ENCODE results near the gene PRPF40B.

Gene PRPF40B

GRCh38 chr12:49623142-49623904 lies at the start of gene PRPF40B:
Gene PRPF40B (plus strand): TSS chr12:49623561. CDS start chr12:49623591, 30 bp downstream.
- peak within 1 kb of the TSS; percentile 80 for H3K4me3 Mint-ChIP-seq
- H3K36me3 Mint-ChIP-seq (ENCODE audit: low read depth): no peaks in the 10 kb centered on the region
- H3K4me1 Mint-ChIP-seq (ENCODE audit: low read depth): peaks cover 34% of the 10 kb centered on the region
- peak; percentile 89 for DNase-seq
- peaks cover 7% of the 10 kb centered on the region for H3K27me3 Mint-ChIP-seq
- peak within 1 kb of the TSS; percentile 94 for H3K27ac Mint-ChIP-seq
- H3K9me3 Mint-ChIP-seq: no peaks in the 10 kb centered on the region

GRCh38 chr12:49577589-49578315 lies 45.6 kb upstream of the PRPF40B start:
- DNase-seq: no peak
- no peaks in the 10 kb centered on the region for H3K9me3 Mint-ChIP-seq
- no peaks in the 10 kb centered on the region for H3K27me3 Mint-ChIP-seq
- H3K4me3 Mint-ChIP-seq: no peak overlapping the region
- peaks cover 21% of the 10 kb centered on the region for H3K4me1 Mint-ChIP-seq (ENCODE audit: low read depth)
- peaks cover 51% of the 10 kb centered on the region for H3K36me3 Mint-ChIP-seq (ENCODE audit: low read depth)
- H3K27ac Mint-ChIP-seq: no peak overlapping the region

- peaks cover 21% of the 10 kb centered on the region for H3K4me1 Mint-ChIP-seq (ENCODE audit: low read depth)
- H3K9me3 Mint-ChIP-seq: no peaks in the 10 kb centered on the region
- H3K4me3 Mint-ChIP-seq: no peak overlapping the region
- H3K27me3 Mint-ChIP-seq: no peaks in the 10 kb centered on the region
- no peak overlapping the region for H3K27ac Mint-ChIP-seq
- DNase-seq: no peak
- H3K36me3 Mint-ChIP-seq (ENCODE audit: low read depth): peaks cover 53% of the 10 kb centered on the region
Measured at GRCh38 chr12:49578471-49579112, 44.8 kb upstream of the PRPF40B start.

GRCh38 chr12:49580572-49581535 lies 42.5 kb upstream of the PRPF40B start:
- Mint-ChIP-seq H3K27ac (peak overlapping the region; percentile 42), H3K4me1 (ENCODE audit: low read depth) (peaks cover 21% of the 10 kb centered on the region), H3K9me3 (no peaks in the 10 kb centered on the region), H3K36me3 (ENCODE audit: low read depth) (peaks cover 52% of the 10 kb centered on the region), H3K27me3 (no peaks in the 10 kb centered on the region), H3K4me3 (no peak overlapping the region)
- peak; percentile 58 for DNase-seq

GRCh38 chr12:49582201-49582600 lies 41.2 kb upstream of the PRPF40B start:
- Mint-ChIP-seq H3K27me3 (no peaks in the 10 kb centered on the region), H3K27ac (peak overlapping the region; percentile 8), H3K36me3 (ENCODE audit: low read depth) (peaks cover 50% of the 10 kb centered on the region), H3K9me3 (no peaks in the 10 kb centered on the region), H3K4me3 (no peak overlapping the region), H3K4me1 (ENCODE audit: low read depth) (peaks cover 21% of the 10 kb centered on the region)
- no peak for DNase-seq

GRCh38 chr12:49582850-49583249 lies 40.5 kb upstream of the PRPF40B start:
- H3K4me3 Mint-ChIP-seq: no peak overlapping the region
- DNase-seq: no peak
- H3K9me3 Mint-ChIP-seq: no peaks in the 10 kb centered on the region
- no peak overlapping the region for H3K27ac Mint-ChIP-seq
- H3K27me3 Mint-ChIP-seq: no peaks in the 10 kb centered on the region
- peaks cover 57% of the 10 kb centered on the region for H3K36me3 Mint-ChIP-seq (ENCODE audit: low read depth)
- H3K4me1 Mint-ChIP-seq (ENCODE audit: low read depth): peaks cover 21% of the 10 kb centered on the region

- Mint-ChIP-seq H3K27me3 (no peaks in the 10 kb centered on the region), H3K27ac (no peak overlapping the region), H3K4me1 (ENCODE audit: low read depth) (peaks cover 21% of the 10 kb centered on the region), H3K36me3 (ENCODE audit: low read depth) (peaks cover 59% of the 10 kb centered on the region), H3K4me3 (no peak overlapping the region), H3K9me3 (no peaks in the 10 kb centered on the region)
- no peak for DNase-seq
Measured at GRCh38 chr12:49583366-49584094, 39.8 kb upstream of the PRPF40B start.

- H3K27ac Mint-ChIP-seq: no peak overlapping the region
- DNase-seq: no peak
- no peaks in the 10 kb centered on the region for H3K9me3 Mint-ChIP-seq
- peaks cover 21% of the 10 kb centered on the region for H3K4me1 Mint-ChIP-seq (ENCODE audit: low read depth)
- peaks cover 58% of the 10 kb centered on the region for H3K36me3 Mint-ChIP-seq (ENCODE audit: low read depth)
- no peaks in the 10 kb centered on the region for H3K27me3 Mint-ChIP-seq
- no peak overlapping the region for H3K4me3 Mint-ChIP-seq
Measured at GRCh38 chr12:49584591-49584990, 38.8 kb upstream of the PRPF40B start.

GRCh38 chr12:49585477-49586459 lies 37.6 kb upstream of the PRPF40B start:
- no peak overlapping the region for H3K27ac Mint-ChIP-seq
- H3K36me3 Mint-ChIP-seq (ENCODE audit: low read depth): peaks cover 62% of the 10 kb centered on the region
- peaks cover 3% of the 10 kb centered on the region for H3K9me3 Mint-ChIP-seq
- H3K4me1 Mint-ChIP-seq (ENCODE audit: low read depth): peaks cover 15% of the 10 kb centered on the region
- DNase-seq: no peak
- no peaks in the 10 kb centered on the region for H3K27me3 Mint-ChIP-seq
- H3K4me3 Mint-ChIP-seq: no peak overlapping the region

- DNase-seq: no peak
- peaks cover 65% of the 10 kb centered on the region for H3K36me3 Mint-ChIP-seq (ENCODE audit: low read depth)
- H3K4me1 Mint-ChIP-seq (ENCODE audit: low read depth): peaks cover 3% of the 10 kb centered on the region
- no peak overlapping the region for H3K27ac Mint-ChIP-seq
- peaks cover 3% of the 10 kb centered on the region for H3K9me3 Mint-ChIP-seq
- no peak overlapping the region for H3K4me3 Mint-ChIP-seq
- no peaks in the 10 kb centered on the region for H3K27me3 Mint-ChIP-seq
Measured at GRCh38 chr12:49587174-49587908, 36.0 kb upstream of the PRPF40B start.

- Mint-ChIP-seq H3K4me1 (ENCODE audit: low read depth) (no peaks in the 10 kb centered on the region), H3K27me3 (no peaks in the 10 kb centered on the region), H3K4me3 (no peak overlapping the region), H3K9me3 (peaks cover 3% of the 10 kb centered on the region), H3K27ac (no peak overlapping the region), H3K36me3 (ENCODE audit: low read depth) (peaks cover 57% of the 10 kb centered on the region)
- DNase-seq: no peak
Measured at GRCh38 chr12:49588281-49588680, 35.1 kb upstream of the PRPF40B start.

Measured in activated T-cell treated with anti-CD3 and anti-CD28 coated beads, Interleukin-2, amount 50 U/mL, for 24 hours (primary cell).